Lung (tissue), 12 donors: ENCODE measurements around the gene GJB3. TPM values are rescaled to one million over a fixed set of nuclear protein-coding genes. Genes with fewer than 3 reads are reported as not detected.

ENCODE experiments used
- ATAC-seq: fragments of 200-7000 bp; cut with Tn5 transposase; one replicate; pipeline ENCODE4 v1.9.1; 2020; ENCODE audit warnings: moderate number of reproducible peaks; ENCODE audit not compliant: insufficient read depth, low FRiP score
- DNase-seq, 3 donors: peaks; one replicate each; pipeline ENCODE4 v3.0.0-alpha.2; 2013 to 2017
- H3K27ac ChIP-seq, 2 donors: one replicate each; pipeline ENCODE4 v1.5.1; 2013; ENCODE audit warnings: mild to moderate bottlenecking in 2 of 2, moderate library complexity in 2 of 2, control low read depth in 1 of 2, inconsistent platforms in 1 of 2, low read depth in 1 of 2, low read length in 1 of 2
- H3K27me3 ChIP-seq, 3 donors: one replicate each; pipeline ENCODE4 v1.5.1; 2013; ENCODE audit warnings: low read length in 2 of 3; ENCODE audit not compliant: control insufficient read depth in 3 of 3, insufficient read depth in 3 of 3
- H3K36me3 ChIP-seq, 4 donors: one replicate each; pipeline ENCODE4 v1.5.1; 2013; ENCODE audit warnings: low read length in 4 of 4, mild to moderate bottlenecking in 1 of 4, moderate library complexity in 1 of 4; ENCODE audit not compliant: control insufficient read depth in 4 of 4, insufficient read depth in 4 of 4
- H3K4me1 ChIP-seq, 5 donors: one replicate each; pipeline ENCODE4 v1.5.1; 2013; ENCODE audit warnings: low read length in 5 of 5, mild to moderate bottlenecking in 2 of 5, moderate library complexity in 1 of 5; ENCODE audit not compliant: control insufficient read depth in 5 of 5, insufficient read depth in 5 of 5
- H3K4me3 ChIP-seq: one replicate; pipeline ENCODE4 v1.5.1; 2013; ENCODE audit warnings: mild to moderate bottlenecking, control low read depth, moderate library complexity
- H3K9ac ChIP-seq, 2 donors: one replicate each; pipeline ENCODE4 v1.5.1; 2013; ENCODE audit warnings: low read length in 2 of 2, control low read depth in 1 of 2; ENCODE audit not compliant: insufficient read depth in 1 of 2
- H3K9me3 ChIP-seq, 4 donors: one replicate each; pipeline ENCODE4 v1.5.1; 2013; ENCODE audit warnings: low read length in 3 of 4, mild to moderate bottlenecking in 1 of 4, moderate library complexity in 1 of 4; ENCODE audit not compliant: control insufficient read depth in 4 of 4, insufficient read depth in 3 of 4
- WGBS, 2 donors: extraction: QIAGEN DNeasy Blood & Tissue Kit; methylation state at CpG; one replicate each; pipeline ENCODE4 v1.1.7; 2013; 5-methylcytosine and 5-hydroxymethylcytosine counted together
- polyA plus RNA-seq, 2 donors: library from polyadenylated mRNA; stranded (reverse); fragments of 200-250 nt; gene quantifications; one replicate each; pipeline ENCODE4 v1.2.1, GENCODE V29; 2013
- total RNA-seq, 2 donors: library from RNA; depleted of rRNA in 1 of 2; stranded (reverse); fragments of >200 nt in 1 of 2; gene quantifications; one replicate each; pipeline ENCODE4 v1.2.1, GENCODE V29; 2014 to 2021
- TF ChIP-seq, protein P1 (sequence below): IDR thresholded peaks from 2 replicates; pipeline ENCODE4 v1.5.1; 2012; ENCODE audit warnings: mild to moderate bottlenecking; ENCODE audit errors: control extremely low read depth, extremely low read depth
- donor health status: control.
- donor health status: control.
- donor health status: Bipolar disorder and iron deficiency.
- donor health status: healthy.
- donor health status: DM: yes; HTN: yes; CAD: no.

Gene GJB3
- total and polyA plus RNA-seq, 4 donors = 0.51 to 2.5 (median 0.65) TPM

DNA sequence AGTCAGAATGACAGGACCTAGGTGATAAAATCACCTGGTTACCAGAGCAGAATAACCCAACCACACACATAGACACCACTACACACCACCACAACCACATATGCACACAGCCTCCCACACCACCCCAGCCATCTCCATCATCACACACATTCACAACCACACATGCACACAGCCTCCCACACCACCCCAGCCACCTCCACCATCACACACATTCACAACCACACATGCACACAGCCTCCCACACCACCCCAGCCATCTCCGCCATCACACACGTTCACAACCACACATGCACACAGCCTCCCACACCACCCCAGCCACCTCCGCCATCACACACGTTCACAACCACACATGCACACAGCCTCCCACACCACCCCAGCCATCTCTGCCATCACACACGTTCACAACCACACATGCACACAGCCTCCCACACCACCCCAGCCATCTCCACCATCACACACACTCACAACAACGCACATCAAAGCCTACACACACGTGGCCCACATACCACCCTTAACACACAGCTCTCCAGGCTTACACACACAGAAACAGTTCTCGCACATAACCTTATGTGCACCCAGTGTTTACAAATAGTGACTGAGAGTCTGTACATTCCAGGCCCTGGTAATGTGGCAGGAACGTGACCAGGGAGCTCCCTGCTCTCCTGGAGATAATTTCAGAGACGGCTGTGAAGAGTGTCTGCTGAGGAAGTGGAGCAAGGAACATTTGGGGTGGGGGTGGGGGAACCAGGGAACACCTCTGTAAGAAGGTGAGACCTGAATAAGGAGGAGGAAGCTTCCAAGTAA lies 3.3 kb upstream of the GJB3 start:
- H3K4me3 ChIP-seq = no peak overlapping the region

DNA sequence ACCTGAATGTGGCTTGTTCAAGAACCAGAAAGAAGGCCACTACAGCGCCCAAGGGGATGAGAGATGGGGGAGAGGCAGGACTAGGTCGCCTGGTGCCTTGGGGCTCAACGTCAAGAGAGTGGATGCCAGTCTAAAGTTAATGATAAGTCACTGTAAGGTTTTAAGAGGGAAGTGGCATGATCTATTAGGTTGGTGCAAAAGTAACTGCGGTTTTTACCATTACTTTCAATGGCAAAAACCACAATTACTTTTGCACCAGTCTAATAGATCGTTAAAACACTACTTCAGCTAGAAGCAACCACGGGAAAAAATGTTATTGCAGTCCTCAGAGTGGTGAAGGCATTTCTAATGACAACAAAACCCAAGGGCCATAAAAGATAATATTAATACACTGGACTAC lies 2.6 kb upstream of the GJB3 start:
- H3K4me3 ChIP-seq = no peak overlapping the region
- TF ChIP-seq, protein P1, sequence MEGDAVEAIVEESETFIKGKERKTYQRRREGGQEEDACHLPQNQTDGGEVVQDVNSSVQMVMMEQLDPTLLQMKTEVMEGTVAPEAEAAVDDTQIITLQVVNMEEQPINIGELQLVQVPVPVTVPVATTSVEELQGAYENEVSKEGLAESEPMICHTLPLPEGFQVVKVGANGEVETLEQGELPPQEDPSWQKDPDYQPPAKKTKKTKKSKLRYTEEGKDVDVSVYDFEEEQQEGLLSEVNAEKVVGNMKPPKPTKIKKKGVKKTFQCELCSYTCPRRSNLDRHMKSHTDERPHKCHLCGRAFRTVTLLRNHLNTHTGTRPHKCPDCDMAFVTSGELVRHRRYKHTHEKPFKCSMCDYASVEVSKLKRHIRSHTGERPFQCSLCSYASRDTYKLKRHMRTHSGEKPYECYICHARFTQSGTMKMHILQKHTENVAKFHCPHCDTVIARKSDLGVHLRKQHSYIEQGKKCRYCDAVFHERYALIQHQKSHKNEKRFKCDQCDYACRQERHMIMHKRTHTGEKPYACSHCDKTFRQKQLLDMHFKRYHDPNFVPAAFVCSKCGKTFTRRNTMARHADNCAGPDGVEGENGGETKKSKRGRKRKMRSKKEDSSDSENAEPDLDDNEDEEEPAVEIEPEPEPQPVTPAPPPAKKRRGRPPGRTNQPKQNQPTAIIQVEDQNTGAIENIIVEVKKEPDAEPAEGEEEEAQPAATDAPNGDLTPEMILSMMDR = no peak
- peaks cover 0 to 8% (median 0%) of the 10 kb centered on the region in 5 donors for H3K4me1 ChIP-seq
- 73 to 80% methylated on average over 6 of the region's 6 CpGs for WGBS, 2 donors
- no peaks in the 10 kb centered on the region for H3K36me3 ChIP-seq
- peaks cover 0 to 33% (median 31%) of the 10 kb centered on the region in 3 donors for H3K27me3 ChIP-seq
- no peak overlapping the region for H3K27ac ChIP-seq
- no peaks in the 10 kb centered on the region for H3K9me3 ChIP-seq
- DNase-seq (no peak), ATAC-seq (no peak)
- no peak overlapping the region for H3K9ac ChIP-seq

More for the DNA sequence above, 3.3 kb upstream of the GJB3 start:
- no peak overlapping the region for H3K9ac ChIP-seq
- DNase-seq = no peak
- TF ChIP-seq, protein P1 = no peak
- no peak for ATAC-seq
- H3K9me3 ChIP-seq = peaks cover 0 to 1% (median 0%) of the 10 kb centered on the region in 4 donors
- H3K27ac ChIP-seq = no peak overlapping the region
- H3K36me3 ChIP-seq = no peaks in the 10 kb centered on the region
- 43 to 60% methylated on average over 10 of the region's 10 CpGs for WGBS, 2 donors
- peaks cover 0 to 33% (median 26%) of the 10 kb centered on the region in 3 donors for H3K27me3 ChIP-seq
- H3K4me1 ChIP-seq = peaks cover 0 to 8% (median 0%) of the 10 kb centered on the region in 5 donors

DNA sequence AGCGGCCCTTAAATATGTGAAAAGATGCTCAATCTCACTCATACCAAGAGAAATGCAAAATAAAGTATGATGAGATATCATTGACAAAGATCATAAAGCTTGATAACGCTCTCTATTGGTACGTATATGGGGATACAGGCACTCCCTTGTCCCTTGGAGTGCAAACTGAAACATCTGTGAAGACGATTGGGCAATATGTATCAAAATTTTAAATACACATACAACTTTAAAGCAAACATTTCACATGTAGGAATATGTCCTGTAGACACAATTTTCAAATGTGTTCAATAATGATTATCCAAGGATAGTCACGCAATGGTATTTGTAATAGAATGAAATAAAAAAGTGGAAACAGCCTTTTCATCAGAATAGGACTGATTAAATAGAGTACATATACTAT lies 2.0 kb upstream of the GJB3 start:
- TF ChIP-seq, protein P1 = no peak

More for the DNA sequence above, 2.0 kb upstream of the GJB3 start:
- Histone ChIP-seq H3K9me3 (no peaks in the 10 kb centered on the region), H3K9ac (no peak overlapping the region), H3K4me3 (no peak overlapping the region), H3K36me3 (no peaks in the 10 kb centered on the region), H3K4me1 (peaks cover 0 to 8% (median 0%) of the 10 kb centered on the region in 5 donors), H3K27me3 (peaks cover 0 to 36% (median 33%) of the 10 kb centered on the region in 3 donors), H3K27ac (no peak overlapping the region)
- DNase-seq = no peak
- no peak for ATAC-seq
- 77 to 91% methylated on average over 5 of the region's 5 CpGs for WGBS, 2 donors
